Motor neuron (in vitro differentiated cells): Measurements from ENCODE around the gene CIAO3. TPM values are rescaled to one million over a fixed set of nuclear protein-coding genes. Genes with fewer than 3 reads are reported as not detected.
"Not testable (repeated sequence)": the region's sequence is repeated elsewhere in the genome, so short reads cannot be mapped to it uniquely, and the experiment has no call there.

Experiments
- ATAC-seq, 8 experiments: fragments of 200-7000 bp; cut with Tn5 transposase; replicated peaks in 6 of 8; 2 replicates each; pipeline ENCODE4 v1.8.0; 2021; ENCODE audit warnings: mild to moderate bottlenecking in 8 of 8, moderate library complexity in 8 of 8
- H3K27ac ChIP-seq, 2 donors: fragments of 250-450 bp; sonication (Bioruptor Pico); 2 replicates each; pipeline ENCODE4 v1.9.0; 2021; ENCODE audit warnings: antibody characterized with exemption in 2 of 2, mild to moderate bottlenecking in 2 of 2, moderate library complexity in 1 of 2
- H3K4me1 ChIP-seq, 2 donors: fragments of 250-450 bp; sonication (Bioruptor Pico); replicated peaks in 1 of 2; 2 replicates each; pipeline ENCODE4 v1.6.1; 2021; ENCODE audit warnings: antibody characterized with exemption in 2 of 2, mild to moderate bottlenecking in 2 of 2, moderate library complexity in 1 of 2
- H3K4me3 ChIP-seq, 5 donors: fragments of 250-450 bp; sonication (Bioruptor Pico); 2 replicates each; pipeline ENCODE4 v1.9.0; 2021; ENCODE audit warnings: antibody characterized with exemption in 5 of 5, mild to moderate bottlenecking in 5 of 5, moderate library complexity in 4 of 5
- WGBS, 10 experiments: fragments of 450-650 bp; shearing (Covaris generic); methylation state at CpG; one replicate each; pipeline ENCODE4 v1.0.0; 2022; 5-methylcytosine and 5-hydroxymethylcytosine counted together
- in situ Hi-C, 9 experiments: fragments of 400-800 bp; cut with MboI; loops; one replicate each; pipeline ENCODE4 v1.15.0; 2021; ENCODE audit warnings: low sequenced_read_pairs in 9 of 9, low pct_unique_long_range_greater_than_20kb in 2 of 9; ENCODE audit not compliant: unreplicated experiment in 9 of 9
- total RNA-seq, 8 experiments: library from RNA; unstranded; fragments of 300-600 nt; gene quantifications; 2 replicates each; pipeline versions ENCODE4 v1.2.3 to v1.2.4, GENCODE V29; 2022

The CIAO3 gene
- total RNA-seq, 8 experiments from 2014 or later, result 15.0 to 30.5 (median 24.9) TPM

- Histone ChIP-seq H3K27ac (peak overlapping the region; percentile 94 to 97), H3K4me3 (peak overlapping the region; percentile 59 to 99 (median 77)), H3K4me1 (peaks cover 45 to 46% of the 10 kb centered on the region in 2 donors)
- 0 to 20% (median 8%) methylated on average over 1 to 2 of the region's 16 CpGs; no CpG with 5 or more reads in 4 of the 10 experiments for WGBS, 10 experiments
- in situ Hi-C loops, result loop anchor here in 1 of 9 experiments (25.0 kb wide), 1 partner anchor 342 kb away; the partner anchor contains the start of gene SSTR5
- peak in 5 of 8 experiments; percentile 0 to 6 (median 4) for ATAC-seq
Measured at GRCh38 chr16:719815-720446, 20.9 kb downstream of the CIAO3 start.

- no peak for ATAC-seq
- in situ Hi-C loops, result loop anchor here in 1 of 9 experiments (25.0 kb wide), 1 partner anchor 343 kb away; the partner anchor contains the start of gene SSTR5
- peak overlapping the region in 2 of 5 donors; percentile 59 to 99 for H3K4me3 ChIP-seq
- 40 to 100% (median 96%) methylated on average over 1 to 4 of the region's 6 CpGs; no CpG with 5 or more reads in 7 of the 10 experiments for WGBS, 10 experiments
- peaks cover 45 to 53% of the 10 kb centered on the region in 2 donors for H3K4me1 ChIP-seq
- peak overlapping the region; percentile 94 to 97 for H3K27ac ChIP-seq
Measured at GRCh38 chr16:718922-719321, 21.9 kb downstream of the CIAO3 start.

GRCh38 chr16:718389-718788 lies 22.4 kb downstream of the CIAO3 start:
- in situ Hi-C loops, result loop anchor here in 1 of 9 experiments (25.0 kb wide), 1 partner anchor 344 kb away; the partner anchor contains the start of gene SSTR5
- peaks cover 45 to 53% of the 10 kb centered on the region in 2 donors for H3K4me1 ChIP-seq
- peak overlapping the region in 1 of 2 donors; percentile 97 for H3K27ac ChIP-seq
- 88 to 100% (median 97%) methylated on average over 2 to 6 of the region's 9 CpGs; no CpG with 5 or more reads in 6 of the 10 experiments for WGBS, 10 experiments
- no peak overlapping the region for H3K4me3 ChIP-seq
- ATAC-seq, result no peak

GRCh38 chr16:717450-718245 lies 23.1 kb downstream of the CIAO3 start:
- in situ Hi-C loops, result loop anchor here in 1 of 9 experiments (25.0 kb wide), 1 partner anchor 345 kb away; the partner anchor contains the start of gene SSTR5

GRCh38 chr16:716768-717325 lies 23.9 kb downstream of the CIAO3 start:
- H3K27ac ChIP-seq, result peak overlapping the region; percentile 51 to 89
- WGBS, 10 experiments, result 33 to 41% methylated on average over 1 to 14 of the region's 29 CpGs; no CpG with 5 or more reads in 8 of the 10 experiments
- in situ Hi-C loops, result loop anchor here in 1 of 9 experiments (25.0 kb wide), 1 partner anchor 345 kb away; the partner anchor contains the start of gene SSTR5
- peaks cover 44 to 51% of the 10 kb centered on the region in 2 donors for H3K4me1 ChIP-seq
- H3K4me3 ChIP-seq, result peak overlapping the region in 4 of 5 donors; percentile 47 to 74 (median 63)
- no peak for ATAC-seq

More at GRCh38 chr16:717450-718245, 23.1 kb downstream of the CIAO3 start:
- peaks cover 45 to 53% of the 10 kb centered on the region in 2 donors for H3K4me1 ChIP-seq
- ATAC-seq, result no peak
- no peak overlapping the region for H3K4me3 ChIP-seq
- peak overlapping the region in 1 of 2 donors; percentile 97 for H3K27ac ChIP-seq
- WGBS, 10 experiments, result 100% methylated on average over 1 of the region's 32 CpGs; no CpG with 5 or more reads in 9 of the 10 experiments

GRCh38 chr16:716200-716568 lies 24.6 kb downstream of the CIAO3 start:
- no CpG with 5 or more reads among the region's 12 CpGs for WGBS, 10 experiments
- Histone ChIP-seq H3K4me1 (peaks cover 47 to 54% of the 10 kb centered on the region in 2 donors), H3K4me3 (peak overlapping the region; percentile 41 to 74 (median 61)), H3K27ac (peak overlapping the region; percentile 51 to 89)
- ATAC-seq, result peak in 4 of 8 experiments; percentile 1 to 8 (median 4)
- in situ Hi-C loops, result loop anchor here in 1 of 9 experiments (25.0 kb wide), 1 partner anchor 346 kb away; the partner anchor contains the start of gene SSTR5

GRCh38 chr16:715477-716199 lies 25.2 kb downstream of the CIAO3 start:
- in situ Hi-C loops, result loop anchor here in 1 of 9 experiments (25.0 kb wide), 1 partner anchor 347 kb away; the partner anchor contains the start of gene SSTR5

GRCh38 chr16:714558-715476 lies 26.0 kb downstream of the CIAO3 start, which contains the start of gene METRN:
Gene METRN, plus strand, starts transcription at chr16:715118. Its CDS starts 172 bp downstream, at chr16:715290.
- no CpG with 5 or more reads among the region's 108 CpGs for WGBS, 10 experiments
- Histone ChIP-seq H3K4me1 (peaks cover 61 to 66% of the 10 kb centered on the region in 2 donors), H3K27ac (peak within 1 kb of the TSS; percentile 51 to 89), H3K4me3 (peak within 1 kb of the TSS; percentile 41 to 74 (median 61))
- in situ Hi-C loops, result loop anchor here in 1 of 9 experiments (25.0 kb wide), 1 partner anchor 347 kb away; the partner anchor contains the start of gene SSTR5
- peak; percentile 65 to 82 (median 71) for ATAC-seq

More at GRCh38 chr16:715477-716199, 25.2 kb downstream of the CIAO3 start:
- peak; percentile 12 to 28 (median 25) for ATAC-seq
- 0 to 4% (median 0%) methylated on average over 3 to 13 of the region's 74 CpGs; no CpG with 5 or more reads in 7 of the 10 experiments for WGBS, 10 experiments
- Histone ChIP-seq H3K27ac (peak overlapping the region; percentile 51 to 89), H3K4me3 (peak overlapping the region; percentile 41 to 74 (median 61)), H3K4me1 (peaks cover 53 to 59% of the 10 kb centered on the region in 2 donors)

- H3K4me3 ChIP-seq, result peak overlapping the region in 3 of 5 donors; percentile 61 to 74 (median 65)
- in situ Hi-C loops, result loop anchor here in 1 of 9 experiments (25.0 kb wide), 1 partner anchor 348 kb away; the partner anchor contains the start of gene SSTR5
- 80 to 100% (median 100%) methylated on average over 1 of the region's 11 CpGs; no CpG with 5 or more reads in 7 of the 10 experiments for WGBS, 10 experiments
- H3K27ac ChIP-seq, result no peak overlapping the region
- no peak for ATAC-seq
- peaks cover 60 to 64% of the 10 kb centered on the region in 2 donors for H3K4me1 ChIP-seq
Measured at GRCh38 chr16:714079-714478, 26.7 kb downstream of the CIAO3 start.

GRCh38 chr16:712740-713250 lies 28.0 kb downstream of the CIAO3 start:
- in situ Hi-C loops, result loop anchor here in 1 of 9 experiments (25.0 kb wide), 1 partner anchor 350 kb away; the partner anchor contains the start of gene SSTR5
- 22 to 100% (median 56%) methylated on average over 1 to 7 of the region's 13 CpGs; no CpG with 5 or more reads in 2 of the 10 experiments for WGBS, 10 experiments
- H3K4me1 ChIP-seq, result peaks cover 51 to 55% of the 10 kb centered on the region in 2 donors
- H3K27ac ChIP-seq, ATAC-seq, H3K4me3 ChIP-seq: not testable (repeated sequence)
